ENCODE data around the gene LOXL1. TPM values are rescaled to one million over a fixed set of nuclear protein-coding genes. Genes with fewer than 3 reads are reported as not detected.

The LOXL1 gene
- total and polyA plus RNA-seq, 2 experiments from 2014 or later = 44.5 to 136 TPM

DNA sequence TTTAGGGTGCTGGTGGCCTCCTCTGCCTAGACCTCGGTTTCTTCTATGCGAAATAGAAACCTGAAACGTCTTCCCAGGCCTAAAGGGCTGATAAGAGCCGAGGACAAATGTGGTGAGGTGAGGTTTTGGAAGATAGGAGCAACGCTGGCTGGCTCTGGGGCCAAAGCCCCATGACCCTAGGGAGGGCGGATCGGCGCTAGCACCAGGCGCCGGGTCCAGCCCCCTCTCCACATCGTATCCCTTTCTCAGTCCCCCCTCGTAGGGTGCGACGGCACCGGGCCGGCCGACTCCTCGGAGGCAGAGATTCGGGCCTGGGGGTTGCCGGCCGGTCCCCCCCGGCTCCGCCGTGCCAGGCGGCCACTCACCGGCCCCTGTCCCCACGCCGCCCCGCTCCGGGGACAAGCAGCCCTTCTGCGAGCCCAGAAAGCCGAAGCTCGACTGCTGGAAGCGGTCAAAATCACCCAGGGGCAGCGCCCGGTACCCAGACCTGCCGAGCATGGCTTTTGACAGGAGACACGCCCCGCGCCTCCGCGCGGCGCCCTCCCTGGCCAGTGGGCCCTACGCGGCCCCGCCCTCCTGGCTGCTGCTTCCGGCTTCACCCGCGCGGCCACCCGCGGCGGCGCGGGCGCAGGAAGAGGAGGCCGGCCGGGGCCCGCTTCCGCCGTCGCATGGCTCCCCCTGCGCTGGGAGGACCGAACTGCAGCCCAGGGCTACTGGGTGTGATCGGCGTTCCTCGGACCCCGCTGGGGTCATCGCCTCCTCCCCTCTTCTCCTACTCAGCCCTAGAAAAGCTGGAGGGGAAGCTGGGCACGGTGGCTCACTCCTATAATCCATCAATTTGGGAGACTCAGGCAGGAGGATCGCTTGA lies 65.7 kb downstream of the LOXL1 start, which contains the start of gene STOML1:
STOML1 (minus strand) TSS at position 570 of the 868 bp plus-strand sequence; CDS start at position 498, 72 bp downstream.
- Histone ChIP-seq H3K27ac (peak within 1 kb of the TSS; percentile 72), H3K9me2 (replicated peaks; ENCODE audit: insufficient read depth) (no peaks in the 10 kb centered on the region), H4K20me1 (ENCODE audit: insufficient read depth, poor library complexity, severe bottlenecking) (no peaks in the 10 kb centered on the region), H3K4me3 (peak within 1 kb of the TSS; percentile 95), H3K9me3 (ENCODE audit: low read depth) (no peaks in the 10 kb centered on the region), H3K4me1 (ENCODE audit: insufficient read depth) (peaks cover 4% of the 10 kb centered on the region), H3K27me3 (no peaks in the 10 kb centered on the region), H3K79me2 (peaks cover 23% of the 10 kb centered on the region), H3K4me2 (peak within 1 kb of the TSS; percentile 94), H2AFZ (peak within 1 kb of the TSS; percentile 88), H3K36me3 (replicated peaks; ENCODE audit: insufficient read depth, low read depth) (no peaks in the 10 kb centered on the region)
- peak; percentile 97 for DNase-seq (ENCODE audit: low spot score)
- WGBS (ENCODE audit: low lambda C conversion rate, missing lambda C conversion rate) = 4% methylated on average over 44 of the region's 72 CpGs
- TF ChIP-seq, protein P1, sequence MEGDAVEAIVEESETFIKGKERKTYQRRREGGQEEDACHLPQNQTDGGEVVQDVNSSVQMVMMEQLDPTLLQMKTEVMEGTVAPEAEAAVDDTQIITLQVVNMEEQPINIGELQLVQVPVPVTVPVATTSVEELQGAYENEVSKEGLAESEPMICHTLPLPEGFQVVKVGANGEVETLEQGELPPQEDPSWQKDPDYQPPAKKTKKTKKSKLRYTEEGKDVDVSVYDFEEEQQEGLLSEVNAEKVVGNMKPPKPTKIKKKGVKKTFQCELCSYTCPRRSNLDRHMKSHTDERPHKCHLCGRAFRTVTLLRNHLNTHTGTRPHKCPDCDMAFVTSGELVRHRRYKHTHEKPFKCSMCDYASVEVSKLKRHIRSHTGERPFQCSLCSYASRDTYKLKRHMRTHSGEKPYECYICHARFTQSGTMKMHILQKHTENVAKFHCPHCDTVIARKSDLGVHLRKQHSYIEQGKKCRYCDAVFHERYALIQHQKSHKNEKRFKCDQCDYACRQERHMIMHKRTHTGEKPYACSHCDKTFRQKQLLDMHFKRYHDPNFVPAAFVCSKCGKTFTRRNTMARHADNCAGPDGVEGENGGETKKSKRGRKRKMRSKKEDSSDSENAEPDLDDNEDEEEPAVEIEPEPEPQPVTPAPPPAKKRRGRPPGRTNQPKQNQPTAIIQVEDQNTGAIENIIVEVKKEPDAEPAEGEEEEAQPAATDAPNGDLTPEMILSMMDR (IDR thresholded peaks at IDR 0.05; ENCODE audit: poor library complexity) = peak; percentile 91
- no peak for TF ChIP-seq EZH2phosphoT487 (IDR thresholded peaks at IDR 0.05; ENCODE audit: low read depth, severe bottlenecking, unreplicated experiment)

- 87% methylated on average over 5 of the region's 5 CpGs for WGBS (ENCODE audit: low lambda C conversion rate, missing lambda C conversion rate)
- H3K27ac ChIP-seq = peak overlapping the region; percentile 45
- H3K4me2 ChIP-seq = peak overlapping the region; percentile 93
- H3K4me1 ChIP-seq (ENCODE audit: insufficient read depth) = peaks cover 4% of the 10 kb centered on the region
- no peaks in the 10 kb centered on the region for H3K9me2 ChIP-seq (replicated peaks; ENCODE audit: insufficient read depth)
- peak overlapping the region; percentile 88 for H2AFZ ChIP-seq
- H3K27me3 ChIP-seq = no peaks in the 10 kb centered on the region
- H3K36me3 ChIP-seq (replicated peaks; ENCODE audit: insufficient read depth, low read depth) = no peaks in the 10 kb centered on the region
- DNase-seq (ENCODE audit: low spot score) = no peak
- peaks cover 29% of the 10 kb centered on the region for H3K79me2 ChIP-seq
- no peaks in the 10 kb centered on the region for H4K20me1 ChIP-seq (ENCODE audit: insufficient read depth, poor library complexity, severe bottlenecking)
- no peak for TF ChIP-seq EZH2phosphoT487 (IDR thresholded peaks at IDR 0.05; ENCODE audit: low read depth, severe bottlenecking, unreplicated experiment)
- TF ChIP-seq, protein P1 (IDR thresholded peaks at IDR 0.05; ENCODE audit: poor library complexity) = no peak
- TF ChIP-seq EZH2 (IDR thresholded peaks at IDR 0.05; ENCODE audit: borderline replicate concordance) = no peak
- no peaks in the 10 kb centered on the region for H3K9me3 ChIP-seq (ENCODE audit: low read depth)
- no peak overlapping the region for H3K4me3 ChIP-seq
These were observed 66.3 kb downstream of the LOXL1 start for GRCh38 chr15:73992594-73992898.

DNA sequence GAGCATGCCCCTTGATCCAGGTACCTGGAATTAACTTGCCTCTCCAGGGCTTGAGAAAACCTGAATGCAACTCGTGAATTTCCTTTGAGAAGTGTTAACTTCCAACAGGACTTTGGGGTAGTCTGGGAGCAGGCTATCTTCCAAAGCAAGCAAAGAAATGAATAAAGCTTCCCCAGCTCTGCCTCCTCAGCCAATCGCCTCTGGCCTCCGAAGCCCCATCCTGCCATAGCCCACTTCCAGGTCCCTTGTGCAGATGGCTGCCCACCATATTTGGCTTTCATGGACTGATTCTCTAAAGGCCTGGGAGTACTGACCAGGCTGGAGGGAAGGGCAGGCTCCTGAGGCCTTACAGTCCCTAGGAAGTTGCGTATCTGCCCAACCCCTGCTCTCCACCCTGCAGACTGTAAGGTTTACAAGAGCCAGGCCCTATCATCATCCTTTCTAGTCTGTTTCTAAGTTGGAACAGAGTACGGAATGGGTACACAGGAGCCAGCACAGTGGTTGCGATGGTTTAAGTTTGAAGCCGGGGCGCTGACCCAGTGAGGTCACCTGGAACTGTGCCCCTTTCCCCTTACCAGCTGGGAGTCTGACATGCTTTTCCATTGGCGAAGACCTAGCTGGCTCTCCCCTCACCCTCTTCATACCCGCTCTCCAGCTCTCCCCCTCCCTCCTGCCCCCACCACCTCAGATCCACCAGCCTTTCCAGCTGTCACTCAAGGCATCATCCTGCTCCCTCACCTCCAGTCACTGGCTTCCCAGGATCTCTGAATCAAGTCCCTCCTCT lies 67.1 kb downstream of the LOXL1 start:
- WGBS (ENCODE audit: low lambda C conversion rate, missing lambda C conversion rate) = 97% methylated on average over 10 of the region's 10 CpGs
- Histone ChIP-seq H3K36me3 (replicated peaks; ENCODE audit: insufficient read depth, low read depth) (no peaks in the 10 kb centered on the region), H2AFZ (no peak overlapping the region), H3K9me3 (ENCODE audit: low read depth) (no peaks in the 10 kb centered on the region), H3K9me2 (replicated peaks; ENCODE audit: insufficient read depth) (no peaks in the 10 kb centered on the region), H3K79me2 (peaks cover 32% of the 10 kb centered on the region), H3K4me1 (ENCODE audit: insufficient read depth) (peaks cover 4% of the 10 kb centered on the region), H3K27me3 (no peaks in the 10 kb centered on the region), H3K4me2 (peak overlapping the region; percentile 85), H3K4me3 (no peak overlapping the region), H3K27ac (no peak overlapping the region), H4K20me1 (ENCODE audit: insufficient read depth, poor library complexity, severe bottlenecking) (no peaks in the 10 kb centered on the region)
- no peak for TF ChIP-seq EZH2phosphoT487 (IDR thresholded peaks at IDR 0.05; ENCODE audit: low read depth, severe bottlenecking, unreplicated experiment)
- DNase-seq (ENCODE audit: low spot score) = no peak

All from hepatocyte (in vitro differentiated cells).